HepG2 (cell line): ENCODE results near the gene ZDHHC8. TPM values are rescaled to one million over a fixed set of nuclear protein-coding genes. Genes with fewer than 3 reads are reported as not detected.

Source experiments
- ATAC-seq: fragments of 200-7000 bp; cut with Tn5 transposase; 3 replicates; pipeline ENCODE4 v1.9.1; 2020; ENCODE audit warnings: mild to moderate bottlenecking, moderate library complexity
- BruUV-seq: library from RNA; stranded (reverse); fragments of 400-500 nt; replicated peaks from 2 replicates; lab custom pipeline; 2021; lab: Mats Ljungman, UMichigan
- CTCF ChIA-PET: fragments of 300-600 bp; formaldehyde crosslinking; extraction: SDS; loops from one replicate; lab custom pipeline; 2021; ENCODE audit warnings: low total read pairs, inconsistent platforms, low intra/inter-chr PET ratio; lab: Yijun Ruan, JAX
- POLR2A ChIA-PET: fragments of 350-600 bp; sonication (Branson Sonifier 250); formaldehyde crosslinking; loops from one replicate; lab custom pipeline; 2020; ENCODE audit warnings: antibody characterized with exemption, inconsistent platforms; lab: Yijun Ruan, JAX
- DNase-seq: peaks from one replicate; pipeline ENCODE4 v3.0.0-alpha.2; 2015; ENCODE audit warnings: low spot score
- FAIRE-seq: peaks from 3 replicates; lab custom pipeline; 2011; peaks lifted over from hg19 to GRCh38; lab: Jason Lieb, UNC
- H2AFZ ChIP-seq: one replicate; pipeline ENCODE4 v1.6.1; 2011; ENCODE audit warnings: low read length, inconsistent platforms
- H3K27ac ChIP-seq: fragments of 300-600 bp; 3 replicates; pipeline ENCODE4 v1.8.0; 2011; ENCODE audit warnings: mixed run types, mild to moderate bottlenecking, mixed read lengths, low read length, inconsistent platforms; ENCODE audit not compliant: insufficient read depth; ENCODE audit errors: extremely low read length
- H3K27me3 ChIP-seq, 2 experiments: fragments of 200-600 bp in 1 of 2; 2 replicates in 1 of 2; 3 replicates in 1 of 2; pipeline versions ENCODE4 v1.6.0 to v1.8.0; 2011; ENCODE audit warnings: low read length in 2 of 2, mild to moderate bottlenecking in 2 of 2, moderate library complexity in 2 of 2, inconsistent platforms in 1 of 2; ENCODE audit not compliant: insufficient read depth in 2 of 2, control insufficient read depth in 1 of 2
- H3K36me3 ChIP-seq, 2 experiments: fragments of 200-600 bp in 1 of 2; replicated peaks in 1 of 2; 2 replicates in 1 of 2; 3 replicates in 1 of 2; pipeline versions ENCODE4 v1.5.1 to v1.8.0; 2011; ENCODE audit warnings: low read length in 2 of 2, inconsistent platforms in 1 of 2; ENCODE audit not compliant: insufficient read depth in 2 of 2, control insufficient read depth in 1 of 2
- H3K4me1 ChIP-seq: 2 replicates; pipeline ENCODE4 v1.5.1; 2012; ENCODE audit warnings: low read length, inconsistent platforms; ENCODE audit not compliant: insufficient read depth
- H3K4me2 ChIP-seq: 2 replicates; pipeline ENCODE4 v1.6.0; 2011; ENCODE audit warnings: low read depth, low read length, inconsistent platforms
- H3K4me3 ChIP-seq, 3 experiments: fragments of 200-600 bp in 1 of 3; sonication (generic), shearing (Covaris generic) in 1 of 3; replicated peaks in 1 of 3; 2 replicates each; pipeline ENCODE4 v1.5.1; 2011 to 2016; ENCODE audit warnings: low read length in 3 of 3, inconsistent platforms in 2 of 3, low read depth in 2 of 3, mild to moderate bottlenecking in 2 of 3, control low read depth in 1 of 3, mixed read lengths in 1 of 3; ENCODE audit not compliant: insufficient read depth in 1 of 3
- H3K79me2 ChIP-seq: one replicate; pipeline ENCODE4 v1.6.1; 2011; ENCODE audit warnings: low read length, inconsistent platforms; ENCODE audit not compliant: insufficient read depth
- H3K9ac ChIP-seq: 2 replicates; pipeline ENCODE4 v1.6.0; 2011; ENCODE audit warnings: mild to moderate bottlenecking, low read depth, low read length, inconsistent platforms; ENCODE audit not compliant: insufficient read depth
- H3K9me3 ChIP-seq: 2 replicates; pipeline ENCODE4 v1.5.1; 2012; ENCODE audit warnings: mild to moderate bottlenecking, low read length
- H4K20me1 ChIP-seq: 2 replicates; pipeline ENCODE4 v1.6.0; 2011; ENCODE audit warnings: inconsistent platforms, mild to moderate bottlenecking, low read length, moderate library complexity; ENCODE audit not compliant: insufficient read depth
- CENPX ChIP-seq: sonication (generic); formaldehyde crosslinking; IDR thresholded peaks from 2 replicates; pipeline ENCODE4 v1.9.0; 2021; ENCODE audit warnings: mild to moderate bottlenecking, missing genetic modification reagents, moderate library complexity
- DMAP1 ChIP-seq: IDR thresholded peaks from 2 replicates; pipeline ENCODE4 v1.6.1; 2016
- FLYWCH1 ChIP-seq: sonication (generic); formaldehyde crosslinking; IDR thresholded peaks from 2 replicates; pipeline ENCODE4 v1.8.1; 2023; ENCODE audit warnings: mild to moderate bottlenecking, missing genetic modification reagents
- KAT7 ChIP-seq: IDR thresholded peaks from 2 replicates; pipeline ENCODE4 v1.6.1; 2018; ENCODE audit warnings: borderline replicate concordance, missing compliant biosample characterization
- MTA3 ChIP-seq: sonication (generic); formaldehyde crosslinking; IDR thresholded peaks from 2 replicates; pipeline ENCODE4 v1.4.0; 2020; ENCODE audit warnings: missing genetic modification reagents
- RFX1 ChIP-seq: fragments of 450-650 bp; IDR thresholded peaks from 2 replicates; pipeline ENCODE4 v1.6.1; 2017
- SOX5 ChIP-seq: IDR thresholded peaks from 2 replicates; pipeline ENCODE4 v1.6.1; 2016; ENCODE audit warnings: borderline replicate concordance
- SUZ12 ChIP-seq: fragments of 150-350 bp; IDR thresholded peaks from 2 replicates; pipeline ENCODE4 v1.6.1; 2014; ENCODE audit warnings: low read depth, low read length
- TSC22D2 ChIP-seq: sonication (generic); formaldehyde crosslinking; IDR thresholded peaks from 2 replicates; pipeline ENCODE4 v1.5.1; 2020; ENCODE audit warnings: missing genetic modification reagents, mild to moderate bottlenecking, borderline replicate concordance
- ZBTB3 ChIP-seq: sonication (generic); formaldehyde crosslinking; IDR thresholded peaks from 2 replicates; pipeline ENCODE4 v1.4.0; 2020; ENCODE audit warnings: low read depth, mild to moderate bottlenecking, moderate library complexity, missing genetic modification reagents, borderline replicate concordance
- ZNF180 ChIP-seq: sonication (generic); formaldehyde crosslinking; IDR thresholded peaks from 2 replicates; pipeline ENCODE4 v1.4.0; 2020; ENCODE audit warnings: low read depth, missing genetic modification reagents, borderline replicate concordance
- ZNF263 ChIP-seq: sonication (generic); formaldehyde crosslinking; IDR thresholded peaks from 2 replicates; pipeline ENCODE4 v1.4.0; 2020; ENCODE audit warnings: missing genetic modification reagents
- ZNF331 ChIP-seq: sonication (generic); formaldehyde crosslinking; IDR thresholded peaks from 2 replicates; pipeline ENCODE4 v1.4.0; 2020; ENCODE audit warnings: missing genetic modification reagents
- ZNF530 ChIP-seq: sonication (generic); formaldehyde crosslinking; IDR thresholded peaks from 2 replicates; pipeline ENCODE4 v1.5.0; 2020; ENCODE audit warnings: low read depth, mild to moderate bottlenecking, missing genetic modification reagents
- ZNF749 ChIP-seq: sonication (generic); formaldehyde crosslinking; IDR thresholded peaks from 2 replicates; pipeline ENCODE4 v1.8.0; 2022; ENCODE audit warnings: mild to moderate bottlenecking, missing genetic modification reagents, moderate library complexity, borderline replicate concordance
- WGBS: methylation state at CpG from one replicate; pipeline ENCODE4 v1.1.6; 2017; ENCODE audit warnings: low lambda C conversion rate; 5-methylcytosine and 5-hydroxymethylcytosine counted together
- in situ Hi-C: cut with HindIII; loops from 2 replicates; pipeline ENCODE4 v1.10.0; 2017; ENCODE audit warnings: low pct_unique_long_range_greater_than_20kb; ENCODE audit not compliant: extremely low pct_ligation_motif_present
- intact Hi-C: fragments of 100-400 bp; cut with micrococcal nuclease; formaldehyde crosslinking; loops from one replicate; pipeline ENCODE4 v1.10.0; 2022; ENCODE audit not compliant: unreplicated experiment
- polyA plus RNA-seq, 8 experiments: library from polyadenylated mRNA; depleted of rRNA in 3 of 8; stranded (reverse) in 7 of 8; unstranded in 1 of 8; fragments of >200 nt; fragmentation: Illumina TruSeq in 4 of 8; extraction: Trizol in 4 of 8; gene quantifications; 2 replicates each; pipeline versions ENCODE4 v1.2.1 to v1.2.3, GENCODE V29; 2011 to 2016; ENCODE audit warnings: low read depth in 4 of 8, missing spikeins in 1 of 8, mixed read lengths in 1 of 8; ENCODE audit not compliant: insufficient read depth in 1 of 8
- total RNA-seq, 5 experiments: library from RNA; depleted of rRNA; stranded (reverse); fragments of >200 nt; fragmentation: Illumina TruSeq; extraction: Trizol; gene quantifications; 2 replicates each; pipeline ENCODE4 v1.2.3, GENCODE V29; 2016; ENCODE audit warnings: low read depth in 1 of 5
- TF ChIP-seq, protein P1 (sequence below): sonication (generic); formaldehyde crosslinking; conservative IDR thresholded peaks from 2 replicates; pipeline ENCODE4 v1.8.0; 2022; ENCODE audit warnings: low read depth, missing genetic modification reagents
- TF ChIP-seq, protein P2 (sequence below): sonication (generic); formaldehyde crosslinking; IDR thresholded peaks from 2 replicates; pipeline ENCODE4 v1.9.0; 2022; ENCODE audit warnings: low read depth, missing genetic modification reagents

ZDHHC8 gene
- total and polyA plus RNA-seq, 2 of the 13 experiments (the other 11 are each of a cell fraction or from before 2014, with no cell fraction given) = 7.5 to 21.3 TPM

DNA sequence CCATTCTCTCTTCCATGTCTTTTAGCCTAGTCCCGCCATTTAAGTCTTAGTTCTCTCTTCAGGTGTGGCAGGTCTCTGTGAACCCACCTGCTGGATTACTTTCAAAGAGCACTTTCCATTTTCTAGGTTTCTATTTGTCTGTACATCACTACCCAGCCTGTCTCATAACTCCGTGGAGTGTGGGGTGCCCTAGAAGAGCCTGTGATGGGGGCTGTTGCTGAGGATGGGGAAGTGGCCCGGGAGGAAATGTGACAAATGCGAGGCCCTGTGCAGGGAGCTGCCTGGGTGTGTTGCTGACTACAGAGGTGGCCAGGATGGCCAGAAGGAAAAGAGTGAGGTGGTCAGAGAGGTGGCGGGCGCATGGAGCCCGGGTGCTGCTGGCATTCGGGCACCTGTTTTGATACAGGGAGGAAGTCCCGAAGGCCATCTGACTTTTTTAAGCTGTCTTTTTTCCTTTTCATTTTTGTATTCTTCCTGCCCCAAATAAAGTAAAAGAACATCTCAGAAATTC is 40.8 kb upstream of the ZDHHC8 start:
- Histone ChIP-seq H3K9me3 (no peaks in the 10 kb centered on the region), H3K4me2 (no peak overlapping the region), H3K9ac (no peak overlapping the region), H3K27ac (no peak overlapping the region), H3K27me3 (no peaks in the 10 kb centered on the region)
- no peak for FAIRE-seq
- in situ Hi-C loops = no loop called here
- TF ChIP-seq FLYWCH1 (CRISPR knock-in tag) = no peak
- TF ChIP-seq TSC22D2 (CRISPR knock-in tag) = no peak
- TF ChIP-seq MTA3 = no peak
- no peak for TF ChIP-seq CENPX
- no peak for TF ChIP-seq KAT7 (CRISPR knock-in tag)
- TF ChIP-seq SUZ12 = no peak
- no peak for TF ChIP-seq RFX1
- TF ChIP-seq ZNF749 (CRISPR knock-in tag) = no peak
- TF ChIP-seq ZNF331 (CRISPR knock-in tag) = no peak
- no peak for TF ChIP-seq DMAP1 (CRISPR knock-in tag)
- no peak for TF ChIP-seq ZBTB3 (CRISPR knock-in tag)
- TF ChIP-seq, protein P1, sequence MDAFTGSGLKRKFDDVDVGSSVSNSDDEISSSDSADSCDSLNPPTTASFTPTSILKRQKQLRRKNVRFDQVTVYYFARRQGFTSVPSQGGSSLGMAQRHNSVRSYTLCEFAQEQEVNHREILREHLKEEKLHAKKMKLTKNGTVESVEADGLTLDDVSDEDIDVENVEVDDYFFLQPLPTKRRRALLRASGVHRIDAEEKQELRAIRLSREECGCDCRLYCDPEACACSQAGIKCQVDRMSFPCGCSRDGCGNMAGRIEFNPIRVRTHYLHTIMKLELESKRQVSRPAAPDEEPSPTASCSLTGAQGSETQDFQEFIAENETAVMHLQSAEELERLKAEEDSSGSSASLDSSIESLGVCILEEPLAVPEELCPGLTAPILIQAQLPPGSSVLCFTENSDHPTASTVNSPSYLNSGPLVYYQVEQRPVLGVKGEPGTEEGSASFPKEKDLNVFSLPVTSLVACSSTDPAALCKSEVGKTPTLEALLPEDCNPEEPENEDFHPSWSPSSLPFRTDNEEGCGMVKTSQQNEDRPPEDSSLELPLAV (CRISPR knock-in tag) = no peak
- TF ChIP-seq ZNF180 (CRISPR knock-in tag) = no peak
- no peak for TF ChIP-seq SOX5 (CRISPR knock-in tag)
- no peak for TF ChIP-seq ZNF530 (CRISPR knock-in tag)
- no peak for TF ChIP-seq ZNF263 (CRISPR knock-in tag)
- TF ChIP-seq, protein P2, sequence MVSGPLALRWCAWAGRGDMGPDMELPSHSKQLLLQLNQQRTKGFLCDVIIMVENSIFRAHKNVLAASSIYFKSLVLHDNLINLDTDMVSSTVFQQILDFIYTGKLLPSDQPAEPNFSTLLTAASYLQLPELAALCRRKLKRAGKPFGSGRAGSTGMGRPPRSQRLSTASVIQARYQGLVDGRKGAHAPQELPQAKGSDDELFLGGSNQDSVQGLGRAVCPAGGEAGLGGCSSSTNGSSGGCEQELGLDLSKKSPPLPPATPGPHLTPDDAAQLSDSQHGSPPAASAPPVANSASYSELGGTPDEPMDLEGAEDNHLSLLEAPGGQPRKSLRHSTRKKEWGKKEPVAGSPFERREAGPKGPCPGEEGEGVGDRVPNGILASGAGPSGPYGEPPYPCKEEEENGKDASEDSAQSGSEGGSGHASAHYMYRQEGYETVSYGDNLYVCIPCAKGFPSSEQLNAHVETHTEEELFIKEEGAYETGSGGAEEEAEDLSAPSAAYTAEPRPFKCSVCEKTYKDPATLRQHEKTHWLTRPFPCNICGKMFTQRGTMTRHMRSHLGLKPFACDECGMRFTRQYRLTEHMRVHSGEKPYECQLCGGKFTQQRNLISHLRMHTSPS (CRISPR knock-in tag) = no peak
- TF ChIP-seq, all 625 proteins: peak for 0
- intact Hi-C loops = no loop called here
- POLR2A ChIA-PET = interaction anchor here (1.4 kb wide), 1 partner anchor 10 kb away, joined by 5 read pairs; no protein-coding TSS in a partner anchor
- no peak overlapping the region for H2AFZ ChIP-seq
- no peaks in the 10 kb centered on the region for H3K4me1 ChIP-seq
- BruUV-seq = no TSS peak
- H3K36me3 ChIP-seq = peaks cover 71 to 98% of the 10 kb centered on the region in 2 experiments
- H3K79me2 ChIP-seq = peaks cover 12% of the 10 kb centered on the region
- DNase-seq (no peak), ATAC-seq (no peak)
- CTCF ChIA-PET = no interaction called here
- WGBS = 98% methylated on average over 9 of the region's 9 CpGs
- no peak overlapping the region for H3K4me3 ChIP-seq
- no peaks in the 10 kb centered on the region for H4K20me1 ChIP-seq
